Measurements from ENCODE around the gene ATXN2. TPM values are rescaled to one million over a fixed set of nuclear protein-coding genes. Genes with fewer than 3 reads are reported as not detected.
A peak's percentile ranks its signal among the peaks of the same experiment; 100 is the strongest.
"Not testable (repeated sequence)": the region's sequence is repeated elsewhere in the genome, so short reads cannot be mapped to it uniquely, and the experiment has no call there.

The ATXN2 gene
- total RNA-seq, 1 donor: 45.7 TPM

- no peak overlapping the region for H3K4me3 ChIP-seq (ENCODE audit: low read depth, low read length)
- peak; percentile 76 for DNase-seq (ENCODE audit: low read depth)
Measured at GRCh38 chr12:111467857-111468241, 131.3 kb downstream of the ATXN2 start.

GRCh38 chr12:111467092-111467856 is 131.8 kb downstream of the ATXN2 start:
- TF ChIP-seq CTCF (IDR thresholded peaks at IDR 0.05; ENCODE audit: insufficient read depth, low read length): no peak
- no peak for DNase-seq (ENCODE audit: low read depth)
- H3K4me3 ChIP-seq (ENCODE audit: low read depth, low read length): no peak overlapping the region

More at GRCh38 chr12:111467857-111468241, 131.3 kb downstream of the ATXN2 start:
- TF ChIP-seq CTCF (IDR thresholded peaks at IDR 0.05; ENCODE audit: insufficient read depth, low read length): no peak

GRCh38 chr12:111462210-111462769 is 136.8 kb downstream of the ATXN2 start:
- H3K4me3 ChIP-seq (ENCODE audit: low read depth, low read length): no peak overlapping the region
- no peak for TF ChIP-seq CTCF (IDR thresholded peaks at IDR 0.05; ENCODE audit: insufficient read depth, low read length)
- DNase-seq (ENCODE audit: low read depth): peak; percentile 72

- H3K4me3 ChIP-seq (ENCODE audit: low read depth, low read length); DNase-seq (ENCODE audit: low read depth): not testable (repeated sequence)
Measured at GRCh38 chr12:111460111-111460510, 139.0 kb downstream of the ATXN2 start.

- no peak overlapping the region for H3K4me3 ChIP-seq (ENCODE audit: low read depth, low read length)
- TF ChIP-seq CTCF (IDR thresholded peaks at IDR 0.05; ENCODE audit: insufficient read depth, low read length): no peak
- no peak for DNase-seq (ENCODE audit: low read depth)
Measured at GRCh38 chr12:111458546-111459172, 140.5 kb downstream of the ATXN2 start.

- no peak for TF ChIP-seq CTCF (IDR thresholded peaks at IDR 0.05; ENCODE audit: insufficient read depth, low read length)
- no peak overlapping the region for H3K4me3 ChIP-seq (ENCODE audit: low read depth, low read length)
- no peak for DNase-seq (ENCODE audit: low read depth)
Measured at GRCh38 chr12:111457577-111457976, 141.5 kb downstream of the ATXN2 start.

- H3K4me3 ChIP-seq (ENCODE audit: low read depth, low read length): no peak overlapping the region
- no peak for DNase-seq (ENCODE audit: low read depth)
- no peak for TF ChIP-seq CTCF (IDR thresholded peaks at IDR 0.05; ENCODE audit: insufficient read depth, low read length)
Measured at GRCh38 chr12:111457071-111457470, 142.0 kb downstream of the ATXN2 start.

Measured in fibroblast of the aortic adventitia (primary cell).